ENCODE data around the gene TMED9. TPM values are rescaled to one million over a fixed set of nuclear protein-coding genes. Genes with fewer than 3 reads are reported as not detected.

The TMED9 gene
- total and polyA plus RNA-seq, 9 of the 15 experiments (the other 6 are each of a cell fraction or from before 2014, with no cell fraction given) = 43.7 to 301 (median 90.0) TPM

GRCh38 chr5:177599731-177600507, 7.9 kb downstream of the TMED9 start, which contains the start of gene B4GALT7 (continued):
- TF ChIP-seq ARID4B (CRISPR knock-in tag; IDR thresholded peaks at IDR 0.05) (peak; percentile 42; the same call in 1 of the 2 replicates), MXD1 (CRISPR knock-in tag; IDR thresholded peaks at IDR 0.05; ENCODE audit: borderline replicate concordance, poor library complexity, severe bottlenecking) (peak; percentile 70), ZNF354B (CRISPR knock-in tag; IDR thresholded peaks at IDR 0.05) (no peak), MAZ (CRISPR knock-in tag; conservative IDR thresholded peaks at IDR 0.05 in 1 of 2, IDR thresholded peaks at IDR 0.05 in 1 of 2) (peak in 1 of 2 experiments; percentile 72; a peak in 2 of 4 replicates), TEAD1 (CRISPR knock-in tag; IDR thresholded peaks at IDR 0.05) (no peak; a peak in 1 of 4 replicates), ZBTB11 (CRISPR knock-in tag; IDR thresholded peaks at IDR 0.05) (peak; percentile 95 to 100 (median 100)), MTA3 (IDR thresholded peaks at IDR 0.05; ENCODE audit: borderline replicate concordance) (0 out of 2 replicates have a peak, but pooled peaks have one; percentile 45), THAP7 (CRISPR knock-in tag; IDR thresholded peaks at IDR 0.05) (0 out of 2 replicates have a peak, but pooled peaks have one; percentile 45), XRCC4 (IDR thresholded peaks at IDR 0.05; ENCODE audit: extremely low read depth, insufficient read depth, insufficient read length) (no peak)

Data from K562 (cell line).